H1 (cell line): ENCODE measurements around the gene DET1. TPM values are rescaled to one million over a fixed set of nuclear protein-coding genes. Genes with fewer than 3 reads are reported as not detected.

Experiments used
- CTCF ChIA-PET: fragments of 300-600 bp; sonication (Branson Sonifier 250); formaldehyde crosslinking; loops from one replicate; lab custom pipeline; 2021; ENCODE audit not compliant: partially characterized antibody; lab: Charles Lee
- POLR2A ChIA-PET: fragments of 300-600 bp; sonication (Branson Sonifier 250); formaldehyde crosslinking; loops from one replicate; lab custom pipeline; 2021; ENCODE audit warnings: inconsistent platforms; ENCODE audit not compliant: partially characterized antibody; lab: Charles Lee
- DNase-seq, 2 experiments: peaks; one replicate each; pipeline versions ENCODE4 v3.0.0 to v3.0.0-alpha.2; 2010 to 2022; ENCODE audit warnings: low spot score in 2 of 2, low read depth in 1 of 2, mixed read lengths in 1 of 2
- FAIRE-seq: peaks from 2 replicates; lab custom pipeline; 2011; peaks lifted over from hg19 to GRCh38; lab: Jason Lieb, UNC
- H2AFZ ChIP-seq: 2 replicates; pipeline ENCODE4 v1.8.1; 2012; ENCODE audit warnings: low read length, inconsistent platforms
- H2AK5ac ChIP-seq: 2 replicates; pipeline ENCODE4 v1.6.1; 2013; ENCODE audit warnings: low read depth, low read length
- H2BK120ac ChIP-seq: replicated peaks from 2 replicates; pipeline ENCODE3; 2013; ENCODE audit warnings: low read depth, low read length, inconsistent platforms
- H2BK12ac ChIP-seq: 2 replicates; pipeline ENCODE4 v1.6.1; 2013; ENCODE audit warnings: low read depth, low read length
- H2BK15ac ChIP-seq: 2 replicates; pipeline ENCODE4 v1.6.1; 2013; ENCODE audit warnings: low read length
- H2BK20ac ChIP-seq: 2 replicates; pipeline ENCODE4 v1.6.1; 2013; ENCODE audit warnings: low read length
- H2BK5ac ChIP-seq: 2 replicates; pipeline ENCODE4 v1.6.1; 2013; ENCODE audit warnings: low read depth, low read length
- H3K14ac ChIP-seq: 2 replicates; pipeline ENCODE4 v1.6.1; 2013; ENCODE audit warnings: inconsistent platforms; ENCODE audit not compliant: insufficient read length
- H3K18ac ChIP-seq: 2 replicates; pipeline ENCODE4 v1.6.1; 2013; ENCODE audit warnings: low read length; ENCODE audit errors: extremely low read depth
- H3K23ac ChIP-seq: 2 replicates; pipeline ENCODE4 v1.6.1; 2013; ENCODE audit warnings: inconsistent platforms; ENCODE audit not compliant: insufficient read length
- H3K23me2 ChIP-seq: 2 replicates; pipeline ENCODE4 v1.6.1; 2013; ENCODE audit warnings: low read depth, low read length
- H3K27ac ChIP-seq: 2 replicates; pipeline ENCODE4 v1.6.1; 2011; ENCODE audit warnings: low read depth, low read length, inconsistent platforms
- H3K27me3 ChIP-seq, 4 experiments: replicated peaks in 1 of 4; 1 replicate in 1 of 4; 2 replicates in 3 of 4; pipeline versions ENCODE4 v1.6.1 to v1.8.1; 2011 to 2013; ENCODE audit warnings: low read length in 3 of 4, mild to moderate bottlenecking in 3 of 4, inconsistent platforms in 2 of 4, mixed read lengths in 2 of 4, moderate library complexity in 1 of 4; ENCODE audit not compliant: control insufficient read depth in 3 of 4, insufficient read depth in 3 of 4; ENCODE audit errors: extremely low read depth in 1 of 4
- H3K36me3 ChIP-seq, 4 experiments: 2 replicates each; pipeline versions ENCODE4 v1.6.1 to v1.8.1; 2011 to 2013; ENCODE audit warnings: mild to moderate bottlenecking in 4 of 4, low read length in 3 of 4, moderate library complexity in 2 of 4, control low read depth in 1 of 4, inconsistent platforms in 1 of 4; ENCODE audit not compliant: insufficient read depth in 4 of 4, control insufficient read depth in 2 of 4
- H3K4ac ChIP-seq: replicated peaks from 2 replicates; pipeline ENCODE3; 2013; ENCODE audit warnings: low read length, low read depth, mixed read lengths, inconsistent platforms; ENCODE audit not compliant: insufficient read length
- H3K4me1 ChIP-seq, 4 experiments: replicated peaks in 1 of 4; 1 replicate in 1 of 4; 2 replicates in 3 of 4; pipeline versions ENCODE4 v1.6.1 to v1.8.1; 2011 to 2013; ENCODE audit warnings: low read length in 3 of 4, inconsistent platforms in 2 of 4, mixed read lengths in 1 of 4; ENCODE audit not compliant: insufficient read depth in 4 of 4, control insufficient read depth in 3 of 4
- H3K4me2 ChIP-seq, 2 experiments: 2 replicates each; pipeline versions ENCODE4 v1.6.1 to v1.8.1; 2011 to 2013; ENCODE audit warnings: low read depth in 2 of 2, low read length in 2 of 2, control low read depth in 1 of 2, inconsistent platforms in 1 of 2, mild to moderate bottlenecking in 1 of 2; ENCODE audit not compliant: insufficient read depth in 1 of 2
- H3K4me3 ChIP-seq, 4 experiments: fragments of 200-600, 300-600 bp in 1 of 4; sonication (generic), shearing (Covaris generic), sonication (Bioruptor Twin) in 1 of 4; 2 replicates each; pipeline versions ENCODE4 v1.5.1 to v1.8.1; 2011 to 2016; ENCODE audit warnings: low read length in 4 of 4, low read depth in 3 of 4, control low read depth in 2 of 4, inconsistent platforms in 2 of 4, mild to moderate bottlenecking in 2 of 4, mixed read lengths in 1 of 4, moderate library complexity in 1 of 4; ENCODE audit not compliant: insufficient read depth in 2 of 4; ENCODE audit errors: extremely low read depth in 1 of 4
- H3K56ac ChIP-seq: replicated peaks from 2 replicates; pipeline ENCODE3; 2013; ENCODE audit warnings: low read depth, mild to moderate bottlenecking, mixed read lengths, low read length, inconsistent platforms; ENCODE audit not compliant: insufficient read length
- H3K79me1 ChIP-seq: 2 replicates; pipeline ENCODE4 v1.6.1; 2013; ENCODE audit warnings: low read depth, low read length, control low read depth
- H3K79me2 ChIP-seq, 2 experiments: 2 replicates each; pipeline versions ENCODE4 v1.6.1 to v1.8.1; 2012 to 2013; ENCODE audit warnings: low read length in 2 of 2, mild to moderate bottlenecking in 2 of 2, inconsistent platforms in 1 of 2; ENCODE audit not compliant: insufficient read depth in 2 of 2, control insufficient read depth in 1 of 2
- H3K9ac ChIP-seq, 4 experiments: replicated peaks in 1 of 4; 1 replicate in 1 of 4; 2 replicates in 3 of 4; pipeline versions ENCODE4 v1.6.1 to v1.8.1; 2011 to 2013; ENCODE audit warnings: low read depth in 3 of 4, low read length in 3 of 4, control low read depth in 2 of 4, mild to moderate bottlenecking in 2 of 4, moderate library complexity in 2 of 4, inconsistent platforms in 1 of 4; ENCODE audit errors: extremely low read depth in 1 of 4
- H3K9me3 ChIP-seq, 2 experiments: 2 replicates each; pipeline versions ENCODE4 v1.6.1 to v1.8.1; 2012 to 2013; ENCODE audit warnings: mild to moderate bottlenecking in 2 of 2, moderate library complexity in 2 of 2, control low read depth in 1 of 2, inconsistent platforms in 1 of 2, low read depth in 1 of 2, low read length in 1 of 2, mixed read lengths in 1 of 2; ENCODE audit not compliant: insufficient read depth in 2 of 2
- H4K20me1 ChIP-seq, 2 experiments: replicated peaks in 1 of 2; 2 replicates each; pipeline versions ENCODE3 to v1.8.1; 2011 to 2013; ENCODE audit warnings: inconsistent platforms in 2 of 2, low read length in 2 of 2, mild to moderate bottlenecking in 1 of 2; ENCODE audit not compliant: insufficient read depth in 2 of 2, control insufficient read depth in 1 of 2
- H4K5ac ChIP-seq: 2 replicates; pipeline ENCODE4 v1.6.1; 2013; ENCODE audit warnings: low read length, low read depth, mixed read lengths, inconsistent platforms; ENCODE audit not compliant: insufficient read length
- H4K8ac ChIP-seq: 2 replicates; pipeline ENCODE4 v1.8.0; 2013; ENCODE audit warnings: mild to moderate bottlenecking, moderate library complexity, low read length, inconsistent platforms; ENCODE audit not compliant: insufficient read depth; ENCODE audit errors: extremely low read depth
- H4K91ac ChIP-seq: replicated peaks from 2 replicates; pipeline ENCODE3; 2013; ENCODE audit warnings: low read length, mixed read lengths, inconsistent platforms; ENCODE audit not compliant: insufficient read length
- CHD2 ChIP-seq: IDR thresholded peaks from 2 replicates; pipeline ENCODE4 v1.6.1; 2012; ENCODE audit warnings: low read length, improper control_type of control experiment
- CREB1 ChIP-seq: IDR thresholded peaks from 2 replicates; pipeline ENCODE4 v1.6.1; 2012; ENCODE audit warnings: inconsistent platforms
- EGR1 ChIP-seq: IDR thresholded peaks from 2 replicates; pipeline ENCODE4 v1.6.1; 2011; ENCODE audit warnings: low read depth, low read length, borderline replicate concordance
- GABPA ChIP-seq: IDR thresholded peaks from 2 replicates; pipeline ENCODE4 v1.6.1; 2011; ENCODE audit warnings: mild to moderate bottlenecking, low read length, moderate library complexity, borderline replicate concordance; ENCODE audit not compliant: insufficient read depth
- GTF2F1 ChIP-seq: IDR thresholded peaks from 2 replicates; pipeline ENCODE4 v1.6.1; 2012; ENCODE audit warnings: low read depth, low read length, improper control_type of control experiment, borderline replicate concordance
- NANOG ChIP-seq: IDR thresholded peaks from 2 replicates; pipeline ENCODE4 v1.6.1; 2011; ENCODE audit warnings: low read length, low read depth, mild to moderate bottlenecking, inconsistent platforms; ENCODE audit not compliant: insufficient read depth, poor library complexity, severe bottlenecking
- POLR2A ChIP-seq, 2 experiments: IDR thresholded peaks; 1 replicate in 1 of 2; 2 replicates in 1 of 2; pipeline ENCODE4 v1.6.1; 2011; ENCODE audit warnings: low read depth in 2 of 2, low read length in 2 of 2, mild to moderate bottlenecking in 2 of 2; ENCODE audit errors: control extremely low read depth in 1 of 2
- RBBP5 ChIP-seq: IDR thresholded peaks from 2 replicates; pipeline ENCODE4 v1.7.1; 2012; ENCODE audit warnings: low read depth, mild to moderate bottlenecking, inconsistent platforms, low read length, moderate library complexity, borderline replicate concordance
- RNF2 ChIP-seq: fragments of 200-900, 300-1000 bp; sonication (generic); IDR thresholded peaks from 2 replicates; pipeline ENCODE4 v1.7.1; 2016; ENCODE audit warnings: borderline replicate concordance, low read depth, mild to moderate bottlenecking, antibody characterized with exemption, low read length; ENCODE audit not compliant: poor library complexity, severe bottlenecking; ENCODE audit errors: missing control alignments
- SIN3A ChIP-seq, 2 experiments: IDR thresholded peaks in 1 of 2; conservative IDR thresholded peaks in 1 of 2; 2 replicates each; pipeline ENCODE4 v1.6.1; 2011 to 2012; ENCODE audit warnings: low read length in 2 of 2, improper control_type of control experiment in 1 of 2, low read depth in 1 of 2, mild to moderate bottlenecking in 1 of 2
- SP2 ChIP-seq: IDR thresholded peaks from 2 replicates; pipeline ENCODE4 v1.6.1; 2012; ENCODE audit warnings: mild to moderate bottlenecking, low read length, inconsistent platforms
- SUZ12 ChIP-seq: fragments of 200-600 bp; sonication (generic); IDR thresholded peaks from 2 replicates; pipeline ENCODE4 v1.6.1; 2012; ENCODE audit warnings: mild to moderate bottlenecking, inconsistent platforms, low read length, moderate library complexity, mixed read lengths
- TAF7 ChIP-seq: optimal IDR thresholded peaks from 2 replicates; pipeline ENCODE3; 2011; ENCODE audit warnings: low read depth, mild to moderate bottlenecking, inconsistent platforms, low read length, moderate library complexity, borderline replicate concordance
- TBP ChIP-seq: IDR thresholded peaks from 2 replicates; pipeline ENCODE4 v1.6.1; 2011; ENCODE audit warnings: low read depth, low read length, improper control_type of control experiment
- TEAD4 ChIP-seq: IDR thresholded peaks from 2 replicates; pipeline ENCODE4 v1.6.1; 2012; ENCODE audit warnings: low read depth, low read length, inconsistent platforms, mixed read lengths
- WGBS, 2 experiments: shearing (Covaris generic) in 1 of 2; methylation state at CpG; one replicate each; pipeline versions ENCODE4 v1.1.6 to v1.1.7; 2013 to 2015; ENCODE audit warnings: low lambda C conversion rate in 2 of 2, mixed read lengths in 2 of 2, inconsistent platforms in 1 of 2, low coverage in 1 of 2, missing lambda C conversion rate in 1 of 2; ENCODE audit not compliant: insufficient replicate concordance in 2 of 2, insufficient coverage in 1 of 2, insufficient read length in 1 of 2; ENCODE audit errors: extremely low coverage in 1 of 2, missing lambda C conversion rate in 1 of 2; 5-methylcytosine and 5-hydroxymethylcytosine counted together
- polyA plus RNA-seq, 7 experiments: library from polyadenylated mRNA; depleted of rRNA in 3 of 7; stranded (reverse) in 5 of 7; unstranded in 2 of 7; fragments of >200 nt in 5 of 7; fragments of 200-250 nt in 2 of 7; gene quantifications; 1 replicate in 5 of 7; 2 replicates in 1 of 7; 4 replicates in 1 of 7; pipeline versions ENCODE4 v1.2.1 to v1.2.3, GENCODE V29; 2011 to 2013; ENCODE audit warnings: missing spikeins in 2 of 7, mixed read lengths in 2 of 7
- total RNA-seq: library from RNA; stranded (reverse); fragmentation: NEBNext Ultra II Directional; extraction: Animal tissue kit (Norgen Biotek cat#: 25700); gene quantifications from 2 replicates; pipeline ENCODE4 v1.2.1, GENCODE V29; 2021

The DET1 gene
- total and polyA plus RNA-seq, 2 of the 8 experiments (the other 6 are each of a cell fraction or from before 2014, with no cell fraction given): 5.4 to 8.5 TPM

- H3K4me1 ChIP-seq: peaks cover 2 to 11% (median 9%) of the 10 kb centered on the region in 4 experiments; a peak in 4 of 7 replicates
- H3K27me3 ChIP-seq: peaks cover 0 to 2% (median 0%) of the 10 kb centered on the region in 4 experiments; a peak in 2 of 7 replicates
- H3K23me2 ChIP-seq: no peaks in the 10 kb centered on the region
- H3K4me3 ChIP-seq: no peak overlapping the region
- H3K56ac ChIP-seq: no peak overlapping the region
- H3K79me1 ChIP-seq: no peaks in the 10 kb centered on the region
- no peak overlapping the region for H2AK5ac ChIP-seq
- H3K9ac ChIP-seq: no peak overlapping the region
- H2AFZ ChIP-seq: no peak overlapping the region
- H2BK20ac ChIP-seq: no peak overlapping the region
- no peak overlapping the region for H3K4me2 ChIP-seq
- H4K5ac ChIP-seq: no peak overlapping the region
- H4K8ac ChIP-seq: no peak overlapping the region
- WGBS, 2 experiments: 94% methylated on average over 2 of the region's 2 CpGs; no CpG with 5 or more reads in 1 of the 2 experiments
- H3K27ac ChIP-seq: no peak overlapping the region
- no peak overlapping the region for H3K23ac ChIP-seq
- peaks cover 0 to 7% (median under 1%) of the 10 kb centered on the region in 4 experiments; a peak in 2 of 8 replicates for H3K36me3 ChIP-seq
- no peak overlapping the region for H2BK12ac ChIP-seq
- H2BK5ac ChIP-seq: no peak overlapping the region
- H2BK120ac ChIP-seq: no peak overlapping the region
- no peak overlapping the region for H4K91ac ChIP-seq
- H3K79me2 ChIP-seq: no peaks in the 10 kb centered on the region
- no peak overlapping the region for H3K18ac ChIP-seq
- H3K4ac ChIP-seq: no peak overlapping the region
- FAIRE-seq: no peak
- ChIA-PET CTCF (no interaction called here), POLR2A (interaction anchor here (0.5 kb wide), 1 partner anchor 119 kb away, joined by 4 read pairs; no protein-coding TSS in a partner anchor)
- no peak overlapping the region for H3K14ac ChIP-seq
- H2BK15ac ChIP-seq: no peak overlapping the region
- DNase-seq: no peak
- peaks cover 0 to 2% of the 10 kb centered on the region in 2 experiments for H4K20me1 ChIP-seq
- H3K9me3 ChIP-seq: no peaks in the 10 kb centered on the region
- TF ChIP-seq RBBP5 (no peak), SIN3A (conservative IDR thresholded peaks at IDR 0.05 in 1 of 2, IDR thresholded peaks at IDR 0.05 in 1 of 2; ENCODE audit: low read depth in 1 of 2, low read length in 2 of 2) (no peak), NANOG (no peak), CREB1 (no peak), TBP (no peak), SUZ12 (no peak), TEAD4 (no peak), RNF2 (no peak), CHD2 (no peak), SP2 (no peak), GABPA (no peak), POLR2A (IDR thresholded peaks at IDR 0.05; ENCODE audit: control extremely low read depth in 1 of 2, low read depth in 2 of 2, low read length in 2 of 2) (no peak), EGR1 (no peak), TAF7 (no peak), GTF2F1 (no peak)
Observed at GRCh38 chr15:88505721-88506120, 40.8 kb downstream of the DET1 start.
